GM12873 (cell line): ENCODE data around the gene MYO1G.

ENCODE experiments used
- TF ChIP-seq, protein P1 (sequence below): IDR thresholded peaks from 2 replicates; pipeline ENCODE4 v1.5.1; 2012; ENCODE audit warnings: low read depth, mild to moderate bottlenecking, moderate library complexity, low read length, control low read depth; ENCODE audit not compliant: insufficient read depth; ENCODE audit errors: missing control alignments

Gene MYO1G

DNA sequence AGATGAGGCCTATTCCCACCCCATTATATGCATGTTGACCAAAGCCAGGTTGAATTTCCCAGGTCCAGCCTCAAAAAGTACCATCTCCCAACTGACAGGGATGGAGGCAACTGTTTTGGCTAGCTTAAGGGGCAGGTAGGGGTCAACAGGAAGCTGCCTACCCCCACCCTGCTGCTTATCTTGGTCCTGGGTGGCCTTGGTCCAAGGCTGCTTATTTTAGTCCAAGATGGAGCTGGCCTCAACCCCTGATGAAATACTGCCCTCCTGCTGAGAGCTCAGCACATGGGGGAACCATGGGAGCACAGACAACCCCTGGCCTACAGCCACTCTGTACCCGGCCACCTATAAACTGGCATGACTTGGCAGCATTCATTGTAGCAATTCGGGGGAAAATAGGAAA lies 23.1 kb downstream of the MYO1G start:
- TF ChIP-seq, protein P1, sequence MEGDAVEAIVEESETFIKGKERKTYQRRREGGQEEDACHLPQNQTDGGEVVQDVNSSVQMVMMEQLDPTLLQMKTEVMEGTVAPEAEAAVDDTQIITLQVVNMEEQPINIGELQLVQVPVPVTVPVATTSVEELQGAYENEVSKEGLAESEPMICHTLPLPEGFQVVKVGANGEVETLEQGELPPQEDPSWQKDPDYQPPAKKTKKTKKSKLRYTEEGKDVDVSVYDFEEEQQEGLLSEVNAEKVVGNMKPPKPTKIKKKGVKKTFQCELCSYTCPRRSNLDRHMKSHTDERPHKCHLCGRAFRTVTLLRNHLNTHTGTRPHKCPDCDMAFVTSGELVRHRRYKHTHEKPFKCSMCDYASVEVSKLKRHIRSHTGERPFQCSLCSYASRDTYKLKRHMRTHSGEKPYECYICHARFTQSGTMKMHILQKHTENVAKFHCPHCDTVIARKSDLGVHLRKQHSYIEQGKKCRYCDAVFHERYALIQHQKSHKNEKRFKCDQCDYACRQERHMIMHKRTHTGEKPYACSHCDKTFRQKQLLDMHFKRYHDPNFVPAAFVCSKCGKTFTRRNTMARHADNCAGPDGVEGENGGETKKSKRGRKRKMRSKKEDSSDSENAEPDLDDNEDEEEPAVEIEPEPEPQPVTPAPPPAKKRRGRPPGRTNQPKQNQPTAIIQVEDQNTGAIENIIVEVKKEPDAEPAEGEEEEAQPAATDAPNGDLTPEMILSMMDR: no peak

DNA sequence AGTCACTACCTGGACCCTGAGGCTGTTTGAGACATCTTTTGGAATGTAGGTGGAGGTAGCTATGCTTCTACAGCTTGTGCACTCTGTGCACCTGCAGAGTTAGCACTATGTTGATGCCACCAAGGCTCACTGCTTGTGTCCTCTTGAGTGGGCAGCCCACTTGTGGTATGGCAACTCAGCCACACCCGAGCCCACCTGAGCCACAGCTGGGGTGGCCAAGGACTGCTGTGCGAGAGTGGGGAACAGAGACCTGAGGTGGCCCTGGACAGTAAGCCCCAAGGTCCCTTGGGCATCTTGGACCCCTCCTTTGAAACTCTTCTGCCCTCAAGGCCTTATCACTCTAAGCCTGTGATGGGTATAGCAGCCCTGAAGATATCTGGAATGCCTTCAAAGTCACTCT lies 25.7 kb downstream of the MYO1G start:
- TF ChIP-seq, protein P1: no peak

DNA sequence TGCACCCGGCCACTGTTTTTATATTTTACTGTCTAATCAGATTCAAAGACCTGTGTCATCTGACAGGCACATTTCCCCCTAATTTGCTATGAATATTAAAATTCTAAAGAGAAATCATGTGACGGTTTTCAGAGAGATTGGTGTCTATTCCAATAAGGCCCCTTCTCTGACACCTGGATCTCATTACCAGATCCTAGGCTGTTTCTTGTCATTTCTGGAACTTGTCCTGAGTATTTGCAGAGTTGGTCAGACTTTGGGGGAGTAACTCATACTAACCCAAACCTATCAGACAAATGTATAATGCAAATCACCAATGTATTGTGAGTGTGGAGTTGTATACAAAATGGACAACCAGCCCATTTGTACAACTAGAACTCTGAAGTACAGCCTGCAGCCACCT lies 29.5 kb downstream of the MYO1G start:
- TF ChIP-seq, protein P1: no peak

DNA sequence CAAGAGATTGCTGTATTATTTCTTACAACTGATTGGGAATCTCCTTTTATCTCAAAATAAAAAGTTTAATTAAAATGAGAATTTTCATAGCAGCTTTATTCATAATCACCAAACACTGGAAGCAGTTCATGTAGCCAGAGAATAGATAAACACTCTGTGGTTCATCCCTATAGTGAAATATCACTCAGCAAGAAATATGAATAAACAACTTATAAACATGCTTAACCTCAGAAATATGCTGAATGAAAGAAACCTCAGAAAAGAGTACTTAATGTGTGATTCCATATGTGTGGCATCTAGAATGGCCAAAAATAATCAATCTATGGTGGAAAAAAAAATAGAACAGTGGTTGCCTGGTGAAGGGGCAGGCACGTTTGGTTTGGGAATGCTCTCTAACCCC lies 33.3 kb downstream of the MYO1G start:
- TF ChIP-seq, protein P1: no peak

DNA sequence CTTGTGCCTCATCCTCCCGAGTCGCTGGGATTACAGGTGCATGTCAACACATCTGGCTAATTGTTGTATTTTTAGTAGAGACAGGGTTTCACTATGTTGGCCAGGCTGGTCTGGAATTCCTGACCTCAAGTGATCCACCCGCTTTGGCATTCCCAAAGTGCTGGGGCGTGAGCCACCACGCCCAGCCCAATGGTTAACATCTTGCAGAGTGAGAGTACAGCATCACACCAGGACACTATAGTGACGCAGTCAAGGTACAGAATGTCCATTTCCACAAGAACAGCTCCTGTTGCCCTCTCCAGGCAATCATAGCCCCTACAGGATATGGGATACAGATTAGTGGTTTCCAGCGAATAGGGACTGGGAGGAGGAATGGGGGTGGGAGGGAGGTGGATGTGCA lies 34.0 kb downstream of the MYO1G start:
- TF ChIP-seq, protein P1: no peak

DNA sequence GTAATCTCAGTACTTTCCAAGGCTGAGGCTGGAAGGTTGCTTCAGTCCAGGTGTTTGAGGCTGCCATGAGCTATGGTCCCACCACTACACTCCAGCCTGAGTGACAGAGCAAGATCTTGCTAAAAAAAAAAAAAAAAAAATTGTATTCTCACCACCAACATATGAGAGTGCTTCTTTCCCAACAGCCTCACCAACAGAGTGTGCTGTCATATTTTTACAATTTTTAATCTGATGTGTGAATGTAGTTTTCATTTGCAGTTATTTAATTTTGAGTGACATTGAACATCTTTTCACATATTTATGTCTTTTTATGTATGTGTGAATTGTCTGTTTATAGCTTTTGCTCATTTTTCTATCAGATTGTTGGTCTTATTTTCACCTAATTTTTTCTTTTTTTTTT lies 35.2 kb downstream of the MYO1G start:
- TF ChIP-seq, protein P1: no peak

DNA sequence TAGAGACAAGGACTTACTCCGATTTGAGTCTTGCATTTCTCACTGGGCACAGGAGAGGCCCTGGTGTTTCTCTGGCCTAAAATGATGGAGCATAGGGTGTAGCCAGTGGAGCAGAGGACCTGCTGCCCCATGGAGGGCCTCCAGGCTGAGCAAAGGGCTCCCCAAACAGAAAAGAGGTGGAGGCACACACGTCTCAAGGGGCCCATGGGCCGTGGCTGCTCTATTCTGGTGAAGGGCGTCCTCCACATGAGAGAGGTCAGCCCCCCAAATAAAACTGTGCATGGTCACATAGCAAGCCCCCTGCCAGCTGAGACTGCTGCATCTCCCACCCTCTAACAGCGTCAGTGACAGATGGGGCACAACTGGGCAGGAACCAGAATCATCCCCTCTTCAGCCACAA lies 41.4 kb downstream of the MYO1G start:
- TF ChIP-seq, protein P1: no peak
